H1 (cell line): ENCODE measurements around the gene DGAT2.

Source experiments
- EGR1 ChIP-seq: IDR thresholded peaks from 2 replicates; pipeline ENCODE4 v1.6.1; 2011; ENCODE audit warnings: low read depth, low read length, borderline replicate concordance
- MAFK ChIP-seq: IDR thresholded peaks from 2 replicates; pipeline ENCODE4 v1.6.1; 2012; ENCODE audit warnings: low read depth, mild to moderate bottlenecking, improper control_type of control experiment, low read length
- NANOG ChIP-seq: IDR thresholded peaks from 2 replicates; pipeline ENCODE4 v1.6.1; 2011; ENCODE audit warnings: low read length, low read depth, mild to moderate bottlenecking, inconsistent platforms; ENCODE audit not compliant: insufficient read depth, poor library complexity, severe bottlenecking
- POLR2A ChIP-seq, 2 experiments: IDR thresholded peaks; 1 replicate in 1 of 2; 2 replicates in 1 of 2; pipeline ENCODE4 v1.6.1; 2011; ENCODE audit warnings: low read depth in 2 of 2, low read length in 2 of 2, mild to moderate bottlenecking in 2 of 2; ENCODE audit errors: control extremely low read depth in 1 of 2
- POLR2AphosphoS5 ChIP-seq: IDR thresholded peaks from 2 replicates; pipeline ENCODE4 v1.6.1; 2011; ENCODE audit warnings: low read depth, low read length
- SP2 ChIP-seq: IDR thresholded peaks from 2 replicates; pipeline ENCODE4 v1.6.1; 2012; ENCODE audit warnings: mild to moderate bottlenecking, low read length, inconsistent platforms
- SRF ChIP-seq: IDR thresholded peaks from 2 replicates; pipeline ENCODE4 v1.6.1; 2011; ENCODE audit warnings: mild to moderate bottlenecking, low read depth, low read length, moderate library complexity
- TAF1 ChIP-seq: IDR thresholded peaks from 2 replicates; pipeline ENCODE4 v1.6.1; 2011; ENCODE audit warnings: mild to moderate bottlenecking, low read depth, low read length
- TF ChIP-seq, protein P1 (sequence below), 3 experiments: IDR thresholded peaks; 1 replicate in 2 of 3; 2 replicates in 1 of 3; pipeline versions ENCODE4 v1.5.1 to v1.6.1; 2011; ENCODE audit warnings: low read length in 3 of 3, mild to moderate bottlenecking in 3 of 3, inconsistent platforms in 2 of 3, low read depth in 1 of 3, moderate library complexity in 1 of 3; ENCODE audit not compliant: insufficient read depth in 1 of 3; ENCODE audit errors: control extremely low read depth in 1 of 3
- TF ChIP-seq, protein P2 (sequence below): IDR thresholded peaks from 2 replicates; pipeline ENCODE4 v1.6.1; 2012; ENCODE audit warnings: inconsistent platforms

GRCh38 chr11:75795276-75796090 is 26.9 kb downstream of the DGAT2 start:
- TF ChIP-seq POLR2A (IDR thresholded peaks at IDR 0.05; ENCODE audit: control extremely low read depth in 1 of 2, low read depth in 2 of 2, low read length in 2 of 2) (no peak), TAF1 (no peak), SP2 (no peak), MAFK (no peak), NANOG (no peak), SRF (no peak), EGR1 (no peak), POLR2AphosphoS5 (no peak)
- TF ChIP-seq, protein P1, sequence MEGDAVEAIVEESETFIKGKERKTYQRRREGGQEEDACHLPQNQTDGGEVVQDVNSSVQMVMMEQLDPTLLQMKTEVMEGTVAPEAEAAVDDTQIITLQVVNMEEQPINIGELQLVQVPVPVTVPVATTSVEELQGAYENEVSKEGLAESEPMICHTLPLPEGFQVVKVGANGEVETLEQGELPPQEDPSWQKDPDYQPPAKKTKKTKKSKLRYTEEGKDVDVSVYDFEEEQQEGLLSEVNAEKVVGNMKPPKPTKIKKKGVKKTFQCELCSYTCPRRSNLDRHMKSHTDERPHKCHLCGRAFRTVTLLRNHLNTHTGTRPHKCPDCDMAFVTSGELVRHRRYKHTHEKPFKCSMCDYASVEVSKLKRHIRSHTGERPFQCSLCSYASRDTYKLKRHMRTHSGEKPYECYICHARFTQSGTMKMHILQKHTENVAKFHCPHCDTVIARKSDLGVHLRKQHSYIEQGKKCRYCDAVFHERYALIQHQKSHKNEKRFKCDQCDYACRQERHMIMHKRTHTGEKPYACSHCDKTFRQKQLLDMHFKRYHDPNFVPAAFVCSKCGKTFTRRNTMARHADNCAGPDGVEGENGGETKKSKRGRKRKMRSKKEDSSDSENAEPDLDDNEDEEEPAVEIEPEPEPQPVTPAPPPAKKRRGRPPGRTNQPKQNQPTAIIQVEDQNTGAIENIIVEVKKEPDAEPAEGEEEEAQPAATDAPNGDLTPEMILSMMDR (IDR thresholded peaks at IDR 0.05; ENCODE audit: control extremely low read depth in 1 of 3, insufficient read depth in 1 of 3, low read depth in 1 of 3, low read length in 3 of 3) = no peak
- TF ChIP-seq, protein P2, sequence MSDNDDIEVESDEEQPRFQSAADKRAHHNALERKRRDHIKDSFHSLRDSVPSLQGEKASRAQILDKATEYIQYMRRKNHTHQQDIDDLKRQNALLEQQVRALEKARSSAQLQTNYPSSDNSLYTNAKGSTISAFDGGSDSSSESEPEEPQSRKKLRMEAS = no peak
